ENCODE measurements around the gene BICD2. TPM values are rescaled to one million over a fixed set of nuclear protein-coding genes. Genes with fewer than 3 reads are reported as not detected.

Gene BICD2
- total and polyA plus RNA-seq, 9 of the 15 experiments (the other 6 are each of a cell fraction or from before 2014, with no cell fraction given): 3.6 to 23.4 (median 11.8) TPM

GRCh38 chr9:92716557-92716956, 48.1 kb downstream of the BICD2 start:
- H3K9me3 ChIP-seq (replicated peaks; ENCODE audit: control insufficient read depth, insufficient read depth, low read depth, low read length): no peaks in the 10 kb centered on the region
- ATAC-seq (peak; percentile 95), FAIRE-seq (peak; percentile 88), DNase-seq (ENCODE audit: extremely low read depth in 1 of 4, low spot score in 3 of 4) (peak; percentile 70 to 82 (median 78))
- CTCF ChIA-PET (ENCODE audit: low intra/inter-chr PET ratio): interaction anchor here (0.7 to 2.9 kb wide), 2 partner anchors 74 to 416 kb away, joined by 3 to 26 read pairs; no protein-coding TSS in a partner anchor
- WGBS (ENCODE audit: insufficient coverage, low coverage, missing lambda C conversion rate): 18% methylated on average over 4 of the region's 4 CpGs
- H3K27me3 ChIP-seq (ENCODE audit: control insufficient read depth in 2 of 2, insufficient read depth in 2 of 2, low read length in 2 of 2): no peaks in the 10 kb centered on the region
- no peak overlapping the region for H3K27ac ChIP-seq (ENCODE audit: extremely low read depth, low read depth, low read length)
- H2AFZ ChIP-seq (ENCODE audit: low read depth, low read length): no peak overlapping the region
- H4K20me1 ChIP-seq (replicated peaks; ENCODE audit: control insufficient read depth, insufficient read depth, low read length): peaks cover 19% of the 10 kb centered on the region
- H3K36me3 ChIP-seq (ENCODE audit: control insufficient read depth, insufficient read depth, low read length): peaks cover 96% of the 10 kb centered on the region; the same call in 2 of the 3 replicates
- H3K9me1 ChIP-seq (ENCODE audit: control insufficient read depth, insufficient read depth, low read length): no peaks in the 10 kb centered on the region
- H3K9ac ChIP-seq (ENCODE audit: insufficient read depth in 1 of 2, low read depth in 2 of 2, low read length in 2 of 2): no peak overlapping the region
- POLR2A ChIA-PET: interaction anchor here (0.6 kb wide), 2 partner anchors 41 to 231 kb away, joined by 3 read pairs; no protein-coding TSS in a partner anchor
- H3K4me2 ChIP-seq (ENCODE audit: insufficient read depth, low read length): no peak overlapping the region
- peaks cover 8 to 19% of the 10 kb centered on the region in 2 experiments for H3K4me1 ChIP-seq (replicated peaks in 1 of 2; ENCODE audit: control insufficient read depth in 2 of 2, insufficient read depth in 2 of 2, low read length in 2 of 2)
- intact Hi-C loops (cut with micrococcal nuclease) (loop anchor here (1.0 kb wide), 1 partner anchor 74 kb away; no protein-coding TSS in a partner anchor), in situ Hi-C loops (cut with MboI) (loop anchor here (10.0 kb wide), 1 partner anchor 68 kb away; no protein-coding TSS in a partner anchor)
- BruUV-seq (replicated peaks): no TSS peak
- no peak overlapping the region for H3K4me3 ChIP-seq
- H3K79me2 ChIP-seq (ENCODE audit: control insufficient read depth, insufficient read depth, low read length): no peaks in the 10 kb centered on the region; the same call in 2 of the 3 replicates
- no peak for TF ChIP-seq CCNT2 (IDR thresholded peaks at IDR 0.05; ENCODE audit: borderline replicate concordance, extremely low read depth, insufficient read length, low read depth, low read length)
- TF ChIP-seq RBM39 (optimal IDR thresholded peaks at IDR 0.05; ENCODE audit: low read depth, low read length): peak; percentile 27
- TF ChIP-seq HNRNPK (IDR thresholded peaks at IDR 0.05; ENCODE audit: low read depth, low read length, poor library complexity, severe bottlenecking): no peak
- peak; percentile 90 for TF ChIP-seq CTCFL (IDR thresholded peaks at IDR 0.05; ENCODE audit: borderline replicate concordance, insufficient read depth, low read depth, low read length, poor library complexity, severe bottlenecking)
- no peak for TF ChIP-seq HMG20B (CRISPR knock-in tag; IDR thresholded peaks at IDR 0.05)
- TF ChIP-seq, protein P1, sequence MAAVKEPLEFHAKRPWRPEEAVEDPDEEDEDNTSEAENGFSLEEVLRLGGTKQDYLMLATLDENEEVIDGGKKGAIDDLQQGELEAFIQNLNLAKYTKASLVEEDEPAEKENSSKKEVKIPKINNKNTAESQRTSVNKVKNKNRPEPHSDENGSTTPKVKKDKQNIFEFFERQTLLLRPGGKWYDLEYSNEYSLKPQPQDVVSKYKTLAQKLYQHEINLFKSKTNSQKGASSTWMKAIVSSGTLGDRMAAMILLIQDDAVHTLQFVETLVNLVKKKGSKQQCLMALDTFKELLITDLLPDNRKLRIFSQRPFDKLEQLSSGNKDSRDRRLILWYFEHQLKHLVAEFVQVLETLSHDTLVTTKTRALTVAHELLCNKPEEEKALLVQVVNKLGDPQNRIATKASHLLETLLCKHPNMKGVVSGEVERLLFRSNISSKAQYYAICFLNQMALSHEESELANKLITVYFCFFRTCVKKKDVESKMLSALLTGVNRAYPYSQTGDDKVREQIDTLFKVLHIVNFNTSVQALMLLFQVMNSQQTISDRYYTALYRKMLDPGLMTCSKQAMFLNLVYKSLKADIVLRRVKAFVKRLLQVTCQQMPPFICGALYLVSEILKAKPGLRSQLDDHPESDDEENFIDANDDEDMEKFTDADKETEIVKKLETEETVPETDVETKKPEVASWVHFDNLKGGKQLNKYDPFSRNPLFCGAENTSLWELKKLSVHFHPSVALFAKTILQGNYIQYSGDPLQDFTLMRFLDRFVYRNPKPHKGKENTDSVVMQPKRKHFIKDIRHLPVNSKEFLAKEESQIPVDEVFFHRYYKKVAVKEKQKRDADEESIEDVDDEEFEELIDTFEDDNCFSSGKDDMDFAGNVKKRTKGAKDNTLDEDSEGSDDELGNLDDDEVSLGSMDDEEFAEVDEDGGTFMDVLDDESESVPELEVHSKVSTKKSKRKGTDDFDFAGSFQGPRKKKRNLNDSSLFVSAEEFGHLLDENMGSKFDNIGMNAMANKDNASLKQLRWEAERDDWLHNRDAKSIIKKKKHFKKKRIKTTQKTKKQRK (IDR thresholded peaks at IDR 0.05; ENCODE audit: borderline replicate concordance, low read depth, low read length): no peak
- TF ChIP-seq RFX7 (CRISPR knock-in tag; IDR thresholded peaks at IDR 0.05): no peak
